ENCODE results near the gene GPR107. TPM values are rescaled to one million over a fixed set of nuclear protein-coding genes. Genes with fewer than 3 reads are reported as not detected.

GPR107 gene
- total RNA-seq, 2 experiments from 2014 or later, result 25.1 to 26.3 TPM

DNA sequence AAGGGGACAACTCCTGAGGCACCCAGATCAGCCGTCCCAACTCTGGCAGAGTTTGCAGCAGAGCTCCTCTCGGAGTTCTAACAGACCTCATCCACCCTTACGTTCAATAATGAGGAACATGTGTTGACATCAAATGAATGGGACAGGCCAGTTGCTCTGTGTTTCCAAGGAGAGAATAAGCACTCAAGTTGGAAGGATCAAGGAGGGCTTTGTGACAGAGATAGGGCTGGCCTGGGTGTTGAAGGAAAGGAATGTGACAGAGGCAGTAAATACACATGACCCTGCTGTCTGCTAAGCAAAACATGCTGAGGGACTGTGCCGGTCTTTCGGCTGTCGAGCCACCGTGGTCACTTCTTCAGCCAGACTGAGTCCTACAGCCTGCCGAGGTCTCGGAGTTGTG lies 48.2 kb downstream of the GPR107 start:
- ChIA-PET CTCF (interaction anchor here (2.0 to 2.7 kb wide), 2 partner anchors 134 to 217 kb away, joined by 6 to 9 read pairs; no protein-coding TSS in a partner anchor), POLR2A (no interaction called here)
- Mint-ChIP-seq H3K27ac (no peak overlapping the region), H3K4me1 (peaks cover 11% of the 10 kb centered on the region), H3K4me3 (no peak overlapping the region), H3K36me3 (ENCODE audit: low read depth) (peaks cover 52% of the 10 kb centered on the region), H3K9me3 (no peaks in the 10 kb centered on the region), H3K27me3 (no peaks in the 10 kb centered on the region)
- DNase-seq, result no peak

- peaks cover 18% of the 10 kb centered on the region for H3K4me1 Mint-ChIP-seq
- H3K27me3 Mint-ChIP-seq, result no peaks in the 10 kb centered on the region
- H3K4me3 Mint-ChIP-seq, result no peak overlapping the region
- ChIA-PET POLR2A (no interaction called here), CTCF (interaction anchor here (1.2 kb wide), 1 partner anchor 138 kb away, joined by 4 read pairs; no protein-coding TSS in a partner anchor)
- no peak for DNase-seq
- peaks cover 52% of the 10 kb centered on the region for H3K36me3 Mint-ChIP-seq (ENCODE audit: low read depth)
- H3K9me3 Mint-ChIP-seq, result no peaks in the 10 kb centered on the region
- no peak overlapping the region for H3K27ac Mint-ChIP-seq
These were observed 50.9 kb downstream of the GPR107 start for GRCh38 chr9:130104491-130105193.

DNA sequence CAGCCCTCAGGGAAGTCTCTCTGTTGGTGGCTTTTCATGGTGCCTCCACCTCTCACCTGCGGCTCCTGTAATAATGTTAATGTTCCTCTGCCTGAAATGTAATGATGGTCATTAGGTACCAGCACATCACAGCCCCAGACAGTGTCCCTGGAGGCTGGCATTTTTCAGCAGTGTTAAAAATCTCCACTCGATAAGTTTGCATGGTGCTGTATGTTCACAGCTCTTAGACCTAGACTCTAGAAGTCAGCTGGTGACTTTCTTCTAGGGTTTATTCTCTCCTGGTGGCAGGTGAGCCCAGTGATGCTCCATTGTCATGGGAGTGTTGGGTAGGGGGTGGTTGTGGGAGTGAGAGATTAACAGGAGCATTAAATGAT lies 53.1 kb downstream of the GPR107 start:
- Mint-ChIP-seq H3K9me3 (no peaks in the 10 kb centered on the region), H3K27me3 (no peaks in the 10 kb centered on the region), H3K27ac (peak overlapping the region; percentile 47), H3K4me1 (peaks cover 32% of the 10 kb centered on the region), H3K4me3 (no peak overlapping the region), H3K36me3 (ENCODE audit: low read depth) (peaks cover 46% of the 10 kb centered on the region)
- DNase-seq, result no peak
- ChIA-PET POLR2A (interaction anchor here (1.0 kb wide), 3 partner anchors 67 to 220 kb away, joined by 3 to 4 read pairs (median 3); no protein-coding TSS in a partner anchor), CTCF (interaction anchor here (0.6 to 7.6 kb wide), 18 partner anchors 10 to 369 kb away, joined by 3 to 75 read pairs (median 4); no protein-coding TSS in a partner anchor)

DNA sequence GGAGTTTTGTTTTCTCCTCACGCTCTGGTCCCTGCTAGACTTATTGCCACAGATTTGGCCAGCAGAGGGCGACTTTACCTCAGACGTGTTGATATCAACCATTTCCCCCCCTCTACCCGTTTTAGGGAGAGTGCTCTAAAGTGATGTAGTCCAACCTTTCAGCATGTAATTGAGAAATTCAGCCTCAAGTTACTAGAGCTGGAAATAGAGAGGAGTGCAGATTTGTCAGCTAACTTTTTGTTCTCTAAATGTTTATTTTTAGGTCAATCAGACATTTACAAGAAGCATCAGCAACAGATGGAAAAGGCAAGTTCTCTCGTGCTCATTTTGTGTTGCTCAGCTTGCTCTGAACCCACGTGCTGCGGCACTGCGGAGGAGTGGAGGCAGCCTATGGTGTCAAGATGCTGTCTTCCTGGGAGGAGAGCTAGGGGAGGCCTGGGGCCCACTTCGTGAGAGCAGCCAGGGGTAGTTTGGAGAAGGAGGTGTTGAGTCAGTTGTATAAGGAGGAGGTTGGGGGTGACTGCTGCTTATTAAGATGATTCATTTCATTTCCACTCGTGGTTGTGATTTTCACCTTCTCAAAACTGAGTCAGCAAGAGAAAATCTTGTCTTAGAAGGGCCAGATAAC lies 53.6 kb downstream of the GPR107 start:
- peaks cover 46% of the 10 kb centered on the region for H3K36me3 Mint-ChIP-seq (ENCODE audit: low read depth)

DNA sequence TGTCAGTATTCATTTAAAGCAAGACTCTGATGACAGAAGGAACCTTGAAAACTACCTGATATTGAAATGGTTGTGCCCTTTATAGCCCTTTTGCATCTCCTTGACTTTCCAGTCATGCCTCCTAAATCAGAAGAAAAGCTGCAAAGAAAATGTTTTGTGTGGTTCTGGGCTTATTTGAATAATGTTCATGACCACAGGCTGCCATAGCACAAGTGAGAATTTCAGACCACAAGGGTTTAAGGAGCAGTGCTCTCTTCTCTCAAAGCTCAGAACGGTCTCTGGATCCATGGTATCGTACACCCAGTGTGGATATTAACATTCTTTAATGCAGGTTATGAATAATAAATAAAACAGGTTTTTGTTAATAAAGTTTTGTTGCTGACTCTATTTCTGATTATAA lies 54.2 kb downstream of the GPR107 start:
- POLR2A ChIA-PET, result interaction anchor here (0.9 to 2.0 kb wide), 5 partner anchors 20 to 221 kb away, joined by 3 to 8 read pairs (median 3); no protein-coding TSS in a partner anchor

More for the DNA sequence above, 53.6 kb downstream of the GPR107 start:
- peak; percentile 85 for DNase-seq
- Mint-ChIP-seq H3K4me1 (peaks cover 37% of the 10 kb centered on the region), H3K4me3 (no peak overlapping the region), H3K27ac (peak overlapping the region; percentile 47), H3K9me3 (no peaks in the 10 kb centered on the region), H3K27me3 (no peaks in the 10 kb centered on the region)
- CTCF ChIA-PET, result interaction anchor here (0.7 to 7.6 kb wide), 22 partner anchors 9 to 370 kb away, joined by 3 to 75 read pairs (median 4); no protein-coding TSS in a partner anchor
- POLR2A ChIA-PET, result interaction anchor here (0.9 to 2.0 kb wide), 6 partner anchors 21 to 220 kb away, joined by 3 to 8 read pairs (median 4); no protein-coding TSS in a partner anchor

GRCh38 chr9:130110166-130110565 lies 56.5 kb downstream of the GPR107 start:
- H3K27me3 Mint-ChIP-seq, result no peaks in the 10 kb centered on the region
- H3K4me1 Mint-ChIP-seq, result peaks cover 38% of the 10 kb centered on the region
- H3K27ac Mint-ChIP-seq, result no peak overlapping the region
- ChIA-PET POLR2A (interaction anchor here (2.0 kb wide), 1 partner anchor 18 kb away, joined by 8 read pairs; no protein-coding TSS in a partner anchor), CTCF (interaction anchor here (7.6 kb wide), 1 partner anchor 132 kb away, joined by 75 read pairs; no protein-coding TSS in a partner anchor)
- no peaks in the 10 kb centered on the region for H3K9me3 Mint-ChIP-seq
- H3K4me3 Mint-ChIP-seq, result no peak overlapping the region
- H3K36me3 Mint-ChIP-seq (ENCODE audit: low read depth), result peaks cover 44% of the 10 kb centered on the region
- DNase-seq, result peak; percentile 25

More for the DNA sequence above, 54.2 kb downstream of the GPR107 start:
- no peaks in the 10 kb centered on the region for H3K27me3 Mint-ChIP-seq
- no peak overlapping the region for H3K4me3 Mint-ChIP-seq
- H3K4me1 Mint-ChIP-seq, result peaks cover 38% of the 10 kb centered on the region
- H3K36me3 Mint-ChIP-seq (ENCODE audit: low read depth), result peaks cover 46% of the 10 kb centered on the region
- no peak overlapping the region for H3K27ac Mint-ChIP-seq
- no peaks in the 10 kb centered on the region for H3K9me3 Mint-ChIP-seq
- CTCF ChIA-PET, result interaction anchor here (0.7 to 7.6 kb wide), 18 partner anchors 8 to 370 kb away, joined by 3 to 75 read pairs (median 4); no protein-coding TSS in a partner anchor
- no peak for DNase-seq

GRCh38 chr9:130110596-130111021 lies 56.9 kb downstream of the GPR107 start:
- Mint-ChIP-seq H3K27ac (no peak overlapping the region), H3K4me1 (peaks cover 38% of the 10 kb centered on the region), H3K27me3 (no peaks in the 10 kb centered on the region), H3K9me3 (no peaks in the 10 kb centered on the region), H3K4me3 (no peak overlapping the region), H3K36me3 (ENCODE audit: low read depth) (peaks cover 42% of the 10 kb centered on the region)
- no peak for DNase-seq
- CTCF ChIA-PET, result interaction anchor here (1.1 to 7.6 kb wide), 2 partner anchors 132 to 384 kb away, joined by 3 to 75 read pairs; no protein-coding TSS in a partner anchor
- POLR2A ChIA-PET, result interaction anchor here (0.9 to 2.0 kb wide), 3 partner anchors 10 to 129 kb away, joined by 3 to 8 read pairs (median 3); no protein-coding TSS in a partner anchor

DNA sequence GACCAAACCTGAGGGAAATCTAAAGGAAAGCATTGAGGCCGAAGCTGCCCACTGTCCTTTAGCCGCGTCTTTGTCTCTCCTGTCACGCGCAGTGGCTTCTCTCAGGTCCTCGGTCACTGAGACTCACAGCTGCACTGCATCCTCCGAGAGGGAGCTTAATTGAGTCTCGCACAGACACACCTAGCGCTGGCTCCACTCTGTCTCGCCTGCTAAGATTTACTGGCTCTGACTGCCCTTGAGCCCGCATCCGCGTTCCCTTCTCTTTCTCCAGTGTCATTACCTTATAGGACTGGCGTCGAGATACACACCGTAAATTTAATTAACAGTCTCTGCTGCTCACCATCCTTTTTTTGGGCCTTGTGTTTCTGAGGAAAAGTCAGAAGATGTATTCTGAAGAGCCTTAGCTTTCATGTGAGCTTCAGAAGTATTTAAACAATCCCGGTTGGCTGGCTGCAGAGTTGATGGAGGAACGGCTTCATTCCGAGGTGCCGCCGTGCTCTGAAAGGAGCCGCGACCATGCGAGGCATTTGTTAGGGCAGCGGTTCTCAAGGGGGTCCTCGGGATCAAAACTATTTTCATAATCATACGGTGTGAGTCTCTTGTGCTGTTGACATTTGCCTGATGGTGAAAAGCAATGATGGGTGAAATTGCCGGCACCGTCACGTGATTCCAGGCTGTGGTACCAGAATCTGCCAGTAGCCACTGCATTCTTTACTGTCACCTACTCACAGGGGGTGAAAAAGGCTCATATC lies 58.3 kb downstream of the GPR107 start:
- DNase-seq, result no peak
- H3K27me3 Mint-ChIP-seq, result no peaks in the 10 kb centered on the region
- H3K36me3 Mint-ChIP-seq (ENCODE audit: low read depth), result peaks cover 33% of the 10 kb centered on the region
- peaks cover 35% of the 10 kb centered on the region for H3K4me1 Mint-ChIP-seq
- POLR2A ChIA-PET, result interaction anchor here (0.9 to 2.0 kb wide), 3 partner anchors 9 to 17 kb away, joined by 3 to 8 read pairs (median 6); no protein-coding TSS in a partner anchor
- peak overlapping the region; percentile 41 for H3K27ac Mint-ChIP-seq
- CTCF ChIA-PET, result interaction anchor here (1.0 to 7.6 kb wide), 5 partner anchors 13 to 385 kb away, joined by 3 to 75 read pairs (median 3); no protein-coding TSS in a partner anchor
- no peak overlapping the region for H3K4me3 Mint-ChIP-seq
- no peaks in the 10 kb centered on the region for H3K9me3 Mint-ChIP-seq

- Mint-ChIP-seq H3K27ac (no peak overlapping the region), H3K36me3 (ENCODE audit: low read depth) (peaks cover 26% of the 10 kb centered on the region), H3K4me1 (peaks cover 28% of the 10 kb centered on the region), H3K9me3 (no peaks in the 10 kb centered on the region), H3K27me3 (no peaks in the 10 kb centered on the region), H3K4me3 (no peak overlapping the region)
- ChIA-PET CTCF (interaction anchor here (1.3 to 7.6 kb wide), 3 partner anchors 12 to 130 kb away, joined by 3 to 75 read pairs (median 6); no protein-coding TSS in a partner anchor), POLR2A (interaction anchor here (1.1 kb wide), 1 partner anchor 15 kb away, joined by 6 read pairs; no protein-coding TSS in a partner anchor)
- DNase-seq, result no peak
These were observed 58.9 kb downstream of the GPR107 start for GRCh38 chr9:130112538-130113151.

DNA sequence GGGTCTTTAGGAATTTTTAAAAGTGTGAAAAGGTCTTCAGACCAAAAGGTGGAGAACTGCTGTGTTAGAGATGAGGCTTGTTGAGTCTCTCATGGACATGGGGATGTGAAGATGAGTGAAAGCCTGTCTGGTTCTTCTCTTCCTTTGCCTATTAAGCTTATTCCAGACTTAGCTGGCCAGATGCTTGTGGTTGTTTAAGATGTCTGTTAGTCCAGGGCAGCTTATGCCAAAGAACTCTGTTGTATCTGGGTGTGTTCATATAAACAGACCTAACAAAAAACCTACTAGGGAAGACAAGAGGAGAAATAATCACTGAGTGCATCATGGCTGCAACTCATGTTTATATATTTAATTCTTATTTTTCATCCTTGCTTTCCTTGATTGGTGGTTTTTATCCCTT lies 61.0 kb downstream of the GPR107 start:
- Mint-ChIP-seq H3K36me3 (ENCODE audit: low read depth) (peaks cover 17% of the 10 kb centered on the region), H3K4me1 (peaks cover 24% of the 10 kb centered on the region), H3K9me3 (no peaks in the 10 kb centered on the region), H3K27ac (no peak overlapping the region), H3K4me3 (no peak overlapping the region), H3K27me3 (no peaks in the 10 kb centered on the region)
- POLR2A ChIA-PET, result interaction anchor here (0.6 kb wide), 1 partner anchor 14 kb away, joined by 4 read pairs; no protein-coding TSS in a partner anchor
- CTCF ChIA-PET, result interaction anchor here (1.4 to 2.3 kb wide), 3 partner anchors 10 to 122 kb away, joined by 4 to 7 read pairs (median 6); no protein-coding TSS in a partner anchor
- DNase-seq, result no peak

- ChIA-PET CTCF (interaction anchor here (0.8 to 2.6 kb wide), 4 partner anchors 9 to 127 kb away, joined by 3 to 11 read pairs (median 4); no protein-coding TSS in a partner anchor), POLR2A (interaction anchor here (2.7 kb wide), 1 partner anchor 12 kb away, joined by 11 read pairs; no protein-coding TSS in a partner anchor)
- Mint-ChIP-seq H3K4me3 (no peak overlapping the region), H3K9me3 (no peaks in the 10 kb centered on the region), H3K36me3 (ENCODE audit: low read depth) (peaks cover 18% of the 10 kb centered on the region), H3K27ac (no peak overlapping the region), H3K4me1 (peaks cover 11% of the 10 kb centered on the region), H3K27me3 (no peaks in the 10 kb centered on the region)
- DNase-seq, result no peak
These were observed 62.6 kb downstream of the GPR107 start for GRCh38 chr9:130116346-130116745.

Data from activated CD4-positive, alpha-beta memory T cell treated with anti-CD3 and anti-CD28 coated beads, Interleukin-2, amount 10 ng/mL, durations not matched to agents 7 days and 5 days (primary cell).